Measurements from ENCODE around the gene CSTB.

The CSTB gene

DNA sequence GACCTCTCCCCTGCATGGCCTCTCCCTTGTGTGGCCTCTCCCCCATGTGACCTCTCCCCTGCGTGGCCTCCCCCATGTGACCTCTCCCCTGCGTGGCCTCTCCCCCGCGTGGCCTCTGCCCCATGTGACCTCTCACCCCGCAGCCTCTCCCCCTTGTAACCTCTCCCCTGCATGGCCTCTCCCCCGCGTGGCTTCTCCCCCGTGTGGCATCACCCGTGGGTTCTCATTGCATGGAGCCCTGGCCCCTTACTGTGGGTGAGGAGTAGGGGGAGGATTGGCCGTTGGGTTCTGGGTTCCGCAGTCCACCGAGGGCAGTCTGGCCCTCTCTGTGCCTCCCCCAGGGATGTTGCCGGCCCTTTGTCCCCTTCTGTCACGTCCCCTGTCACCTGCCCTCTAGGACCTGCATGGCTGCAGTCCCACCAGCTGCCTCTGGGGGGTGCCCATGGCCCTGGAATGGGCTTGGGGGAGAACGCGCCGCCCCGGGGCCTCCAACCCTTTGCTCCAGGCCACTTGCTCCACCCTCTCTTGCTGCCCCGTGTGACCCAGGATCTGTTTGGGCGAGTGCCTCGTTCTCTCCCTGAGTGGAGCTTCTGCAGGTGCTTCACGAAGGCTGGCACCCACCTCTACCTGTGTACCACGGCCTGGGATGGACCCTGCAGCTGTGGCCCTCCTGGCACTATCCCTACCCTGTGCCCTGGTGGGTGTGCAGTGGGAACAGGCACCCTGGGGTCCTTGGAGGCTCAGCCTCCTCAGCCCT lies 34.6 kb upstream of the CSTB start:
- DNase-seq = peak; percentile 84

GRCh38 chr21:43809853-43810504 lies 33.9 kb upstream of the CSTB start:
- DNase-seq = no peak

GRCh38 chr21:43809346-43809799 lies 33.3 kb upstream of the CSTB start:
- DNase-seq = no peak

DNA sequence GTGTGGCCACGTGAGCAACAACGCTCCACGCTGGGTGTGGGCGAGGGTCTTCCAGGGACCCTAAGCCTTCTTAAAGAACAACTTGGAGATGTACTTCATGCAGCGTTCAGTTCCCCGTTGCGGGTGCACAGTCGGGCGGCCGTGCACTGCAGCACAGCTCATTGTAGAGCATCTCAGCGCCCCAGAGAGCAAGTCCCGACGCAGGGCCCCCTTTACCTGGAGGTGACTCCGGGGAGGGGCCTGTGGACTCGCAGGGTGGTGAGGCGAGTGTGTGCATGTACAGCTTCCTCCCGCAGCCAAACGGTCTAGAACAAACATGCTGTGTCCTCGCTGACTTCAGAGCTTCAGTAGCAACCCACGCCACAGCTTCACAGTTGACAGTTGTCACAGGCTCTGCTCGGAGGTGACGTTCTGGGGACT lies 32.7 kb upstream of the CSTB start:
- DNase-seq = no peak

DNA sequence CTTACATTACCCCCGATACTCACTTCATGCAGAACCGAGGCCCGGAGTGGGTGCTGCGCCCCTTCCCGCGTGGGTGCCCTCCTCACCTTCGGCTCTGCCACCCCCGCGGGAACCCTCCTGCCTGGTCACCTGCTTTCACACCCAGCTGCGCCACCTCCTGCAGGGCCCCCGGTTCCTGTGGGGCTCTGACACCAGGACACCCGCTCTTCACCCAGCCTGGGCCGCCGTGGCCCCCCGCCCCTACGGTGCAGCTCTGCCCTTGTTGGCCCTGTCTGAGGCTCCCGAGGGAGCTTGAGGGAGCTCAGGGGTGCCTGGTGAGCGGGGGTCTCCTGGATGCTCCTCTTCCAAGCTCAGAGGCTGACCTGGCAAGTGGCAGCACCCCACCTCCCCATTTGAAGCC lies 32.3 kb upstream of the CSTB start:
- DNase-seq = no peak

DNA sequence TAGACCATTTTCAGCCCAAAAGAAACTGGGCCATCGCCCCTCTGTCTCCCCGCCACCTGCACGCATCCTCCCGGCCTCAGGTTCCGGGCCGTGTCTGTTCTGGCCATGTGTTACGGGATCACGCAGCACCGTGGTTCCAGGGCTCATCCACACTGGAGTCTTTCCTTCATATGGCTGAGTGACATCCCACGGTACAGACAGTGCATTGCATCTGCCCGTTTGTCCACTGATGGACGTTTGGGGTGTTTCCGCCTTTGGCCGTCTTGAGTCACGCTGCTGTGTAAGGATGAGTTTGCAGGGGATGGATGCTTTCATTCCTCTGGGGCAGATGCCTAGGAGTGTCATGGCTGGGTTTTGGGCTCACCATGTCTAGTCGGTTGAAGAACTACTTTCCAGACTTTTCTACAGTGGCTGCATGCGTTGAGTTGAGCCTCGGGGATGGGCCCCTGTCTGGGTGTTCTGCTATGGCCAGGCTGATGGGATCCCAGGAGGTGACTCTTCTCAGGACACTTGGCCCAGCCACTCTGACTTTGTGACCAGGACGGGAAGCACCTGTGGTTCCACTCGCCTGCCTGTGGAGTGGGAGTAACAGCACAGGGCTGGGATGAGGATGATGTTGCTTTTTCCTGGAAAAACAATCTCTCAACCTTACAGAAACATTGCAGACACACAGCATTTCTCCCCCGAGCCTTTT lies 30.1 kb upstream of the CSTB start:
- no peak for DNase-seq

GRCh38 chr21:43805275-43805800 lies 29.2 kb upstream of the CSTB start:
- DNase-seq = no peak

- no peak for DNase-seq
Observed at GRCh38 chr21:43803558-43804300, 27.6 kb upstream of the CSTB start.

DNA sequence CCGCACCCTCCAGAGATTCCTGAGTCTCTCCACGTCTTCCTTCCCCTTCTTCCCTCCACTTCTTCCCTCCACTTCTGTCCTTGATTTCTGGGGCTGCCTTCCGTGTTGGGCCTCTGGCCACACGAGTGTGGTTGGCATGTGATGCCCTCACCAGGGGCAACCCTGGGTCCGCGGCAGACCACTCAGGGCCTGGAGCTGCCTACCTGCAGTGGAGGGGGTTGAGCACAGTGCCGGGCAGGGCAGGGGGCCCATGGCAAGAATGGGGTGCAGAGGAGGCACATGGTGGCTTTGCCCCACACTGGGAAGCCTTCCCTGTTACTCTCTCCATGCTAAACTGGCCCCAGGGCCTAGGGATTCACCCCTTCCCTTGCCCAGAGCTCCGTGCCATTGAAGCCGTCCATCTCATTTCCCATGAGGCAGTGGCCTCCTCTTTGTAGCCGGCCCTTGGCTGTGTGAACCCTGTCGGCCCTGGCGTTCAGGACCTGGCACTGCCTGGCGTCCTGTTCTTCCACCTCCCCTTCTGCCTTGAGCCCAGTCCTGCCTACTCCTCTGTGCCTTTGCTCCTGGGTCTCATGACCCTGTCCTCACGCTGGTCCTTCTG lies 26.7 kb upstream of the CSTB start:
- DNase-seq = no peak

GRCh38 chr21:43801006-43801783 lies 25.1 kb upstream of the CSTB start:
- no peak for DNase-seq

GRCh38 chr21:43800566-43800965 lies 24.5 kb upstream of the CSTB start:
- no peak for DNase-seq

GRCh38 chr21:43800124-43800523 lies 24.0 kb upstream of the CSTB start:
- DNase-seq = no peak

DNA sequence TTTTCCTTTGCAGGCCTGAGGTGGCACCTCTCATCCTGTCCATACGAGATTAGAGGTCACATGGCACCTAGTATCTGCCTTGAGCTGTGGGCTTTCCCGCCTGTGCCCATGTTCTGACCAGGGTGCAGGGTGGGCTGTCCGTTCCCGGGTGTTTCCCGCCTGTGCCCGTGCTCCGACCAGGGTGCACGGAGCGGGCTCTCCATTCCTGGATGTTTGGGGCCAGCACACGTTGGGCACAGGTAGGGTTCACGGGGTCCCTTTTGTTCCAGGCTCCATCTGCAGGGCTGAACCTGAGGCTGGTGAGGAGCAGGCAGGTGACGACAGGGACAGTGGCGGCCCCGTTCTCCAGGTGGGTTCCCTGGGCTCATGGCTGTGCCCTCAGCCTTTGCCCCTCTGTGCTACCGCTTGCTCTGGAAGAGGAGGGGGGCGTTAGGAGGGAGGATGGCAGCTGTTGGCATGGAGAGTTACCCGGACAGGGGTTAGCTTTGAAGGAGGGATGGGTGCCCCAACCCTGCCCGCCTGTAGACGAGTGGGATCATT lies 23.3 kb upstream of the CSTB start:
- no peak for DNase-seq

DNA sequence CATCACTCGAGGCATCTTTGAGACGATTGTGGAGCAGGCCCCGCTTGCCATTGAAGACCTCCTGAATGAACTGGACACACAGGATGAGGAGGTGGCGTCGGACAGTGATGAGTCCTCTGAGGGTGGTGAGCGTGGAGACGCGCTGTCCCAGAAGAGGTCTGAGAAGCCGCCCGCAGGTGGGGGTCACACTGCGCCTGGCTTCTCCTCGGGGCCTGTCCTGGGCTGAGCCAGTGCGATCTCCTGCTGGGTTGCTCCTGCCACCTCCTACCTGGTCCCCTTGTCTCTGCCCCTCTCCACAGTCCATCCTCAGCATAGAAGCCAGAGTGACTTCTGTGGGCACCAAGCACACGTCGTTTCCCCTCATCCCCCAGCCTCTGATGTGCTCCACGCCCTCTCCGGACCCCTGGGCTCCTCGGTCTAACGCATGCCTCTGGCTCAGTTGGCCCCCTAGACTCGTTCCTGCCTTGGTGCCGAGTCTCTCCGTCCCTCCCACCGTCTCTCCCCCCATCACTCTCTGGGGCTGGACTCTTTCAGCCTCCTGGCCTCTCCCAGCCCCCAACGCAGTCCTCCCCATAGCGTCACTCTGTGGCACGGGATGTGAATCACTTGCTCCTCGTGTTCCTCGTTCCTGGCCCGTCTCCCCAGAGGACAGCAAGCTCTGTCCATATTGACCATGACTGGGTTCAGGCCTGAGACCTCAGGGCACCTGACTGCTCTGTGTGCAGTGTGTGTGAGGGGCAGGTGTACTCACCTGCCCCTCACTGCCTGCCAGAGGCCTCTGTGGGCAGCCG lies 22.0 kb upstream of the CSTB start:
- no peak for DNase-seq

GRCh38 chr21:43797415-43797814 lies 21.3 kb upstream of the CSTB start:
- no peak for DNase-seq

- no peak for DNase-seq
Observed at GRCh38 chr21:43794857-43795256, 18.7 kb upstream of the CSTB start.

DNA sequence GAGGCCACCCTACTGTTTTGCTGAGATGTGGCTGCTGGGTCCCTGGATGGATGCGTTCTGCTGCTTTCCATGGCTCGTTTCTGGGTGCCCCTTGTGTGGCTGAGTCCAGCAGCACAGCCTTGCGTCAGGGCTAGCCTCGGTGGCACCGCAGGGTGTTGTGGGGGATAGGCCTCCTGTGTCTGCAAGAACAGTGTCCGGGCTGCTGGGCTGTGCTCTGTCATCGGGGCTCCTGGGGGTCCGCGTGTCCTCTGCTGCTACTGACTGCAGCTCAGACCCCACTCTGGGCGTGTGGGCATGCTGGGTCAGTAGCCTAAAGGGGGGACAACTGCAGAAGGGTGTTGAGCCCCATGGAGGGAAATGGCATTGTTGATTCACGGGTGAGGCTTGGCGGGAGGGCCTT lies 18.2 kb upstream of the CSTB start:
- DNase-seq = no peak

GRCh38 chr21:43793243-43793642 lies 17.1 kb upstream of the CSTB start:
- no peak for DNase-seq

DNA sequence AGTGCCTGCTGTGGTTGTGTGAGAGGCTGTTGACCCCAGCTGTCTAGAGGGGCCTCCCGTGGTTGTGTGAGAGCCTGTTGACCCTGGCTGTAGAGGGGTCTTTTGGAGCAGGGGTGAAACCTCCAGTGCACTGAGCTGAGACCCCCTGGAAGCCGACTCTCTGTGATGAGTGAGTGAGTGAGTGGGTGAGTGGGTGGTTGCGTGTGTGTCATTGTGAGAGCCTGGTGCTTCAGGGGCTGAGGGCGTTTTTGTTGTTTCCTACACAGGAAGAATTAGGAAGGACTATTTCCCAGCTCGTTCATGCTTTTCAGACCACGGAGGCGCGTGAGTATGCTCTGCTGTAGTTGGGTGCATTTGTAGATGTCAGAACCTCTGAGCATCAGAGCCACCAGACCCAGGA lies 16.3 kb upstream of the CSTB start:
- no peak for DNase-seq

GRCh38 chr21:43790010-43790524 lies 14.0 kb upstream of the CSTB start:
- DNase-seq = no peak
